Uterus (tissue), 2 donors: ENCODE data around the gene ZNF862.

Experiments
- POLR2A ChIP-seq, 2 donors: fragments of 450-650 bp; IDR thresholded peaks; one replicate each; pipeline ENCODE4 v1.6.1; 2016; ENCODE audit warnings: antibody characterized with exemption in 2 of 2, mild to moderate bottlenecking in 1 of 2, moderate library complexity in 1 of 2
- TF ChIP-seq, protein P1 (sequence below), 4 experiments: fragments of 200-600 bp in 2 of 4; fragments of 450-650 bp in 2 of 4; sonication (generic) in 2 of 4; IDR thresholded peaks; one replicate each; pipeline ENCODE4 v1.5.1; 2016 to 2019; ENCODE audit warnings: antibody characterized with exemption in 4 of 4, mild to moderate bottlenecking in 2 of 4, moderate library complexity in 1 of 4

DNA sequence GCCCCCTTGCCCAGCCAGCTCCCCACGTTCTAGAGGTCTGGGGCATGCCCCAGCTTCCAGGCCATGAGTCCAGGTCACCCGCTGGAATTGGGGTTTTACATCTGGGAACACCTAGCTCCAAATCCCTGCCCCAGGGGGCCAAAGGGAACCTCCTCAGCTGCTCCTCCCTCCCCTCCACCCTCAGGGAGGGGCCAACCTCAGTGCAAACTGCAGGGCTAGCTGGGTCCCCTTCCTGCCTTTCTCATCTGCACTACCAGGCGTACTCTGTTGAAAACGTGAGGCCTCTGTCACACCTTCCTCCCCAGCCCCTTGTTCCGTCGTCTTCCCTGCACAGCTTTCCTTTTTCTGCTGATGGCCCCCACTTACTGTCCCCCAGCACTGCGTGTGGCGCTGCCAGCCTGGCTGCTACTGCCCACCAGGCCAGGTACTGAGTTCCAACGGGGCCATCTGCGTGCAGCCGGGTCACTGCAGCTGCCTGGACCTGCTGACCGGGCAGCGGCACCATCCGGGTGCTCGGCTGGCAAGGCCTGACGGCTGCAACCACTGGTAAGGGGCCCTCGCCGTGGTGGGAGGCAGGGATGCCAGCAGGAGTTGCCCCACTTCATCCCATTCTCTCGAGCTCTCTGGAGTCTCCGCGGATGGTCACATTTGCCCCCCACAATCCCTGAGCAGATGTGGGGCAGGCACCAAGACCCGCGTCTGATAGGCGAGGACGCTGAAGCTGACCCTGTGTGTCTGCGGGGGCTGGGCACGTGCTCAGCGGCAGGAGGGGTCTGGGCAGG is 24.7 kb upstream of the ZNF862 start:
- TF ChIP-seq, protein P1, sequence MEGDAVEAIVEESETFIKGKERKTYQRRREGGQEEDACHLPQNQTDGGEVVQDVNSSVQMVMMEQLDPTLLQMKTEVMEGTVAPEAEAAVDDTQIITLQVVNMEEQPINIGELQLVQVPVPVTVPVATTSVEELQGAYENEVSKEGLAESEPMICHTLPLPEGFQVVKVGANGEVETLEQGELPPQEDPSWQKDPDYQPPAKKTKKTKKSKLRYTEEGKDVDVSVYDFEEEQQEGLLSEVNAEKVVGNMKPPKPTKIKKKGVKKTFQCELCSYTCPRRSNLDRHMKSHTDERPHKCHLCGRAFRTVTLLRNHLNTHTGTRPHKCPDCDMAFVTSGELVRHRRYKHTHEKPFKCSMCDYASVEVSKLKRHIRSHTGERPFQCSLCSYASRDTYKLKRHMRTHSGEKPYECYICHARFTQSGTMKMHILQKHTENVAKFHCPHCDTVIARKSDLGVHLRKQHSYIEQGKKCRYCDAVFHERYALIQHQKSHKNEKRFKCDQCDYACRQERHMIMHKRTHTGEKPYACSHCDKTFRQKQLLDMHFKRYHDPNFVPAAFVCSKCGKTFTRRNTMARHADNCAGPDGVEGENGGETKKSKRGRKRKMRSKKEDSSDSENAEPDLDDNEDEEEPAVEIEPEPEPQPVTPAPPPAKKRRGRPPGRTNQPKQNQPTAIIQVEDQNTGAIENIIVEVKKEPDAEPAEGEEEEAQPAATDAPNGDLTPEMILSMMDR (IDR thresholded peaks at IDR 0.05) = no peak
- TF ChIP-seq POLR2A (IDR thresholded peaks at IDR 0.05) = no peak
